ENCODE data around the gene PIM3. TPM values are rescaled to one million over a fixed set of nuclear protein-coding genes. Genes with fewer than 3 reads are reported as not detected.

The PIM3 gene
- total RNA-seq, 1 donor from 2014 or later: 215 TPM

GRCh38 chr22:49948958-49949913, 11.3 kb upstream of the PIM3 start:
- Mint-ChIP-seq H3K36me3 (ENCODE audit: low read depth) (no peaks in the 10 kb centered on the region), H3K27me3 (ENCODE audit: low read depth) (no peaks in the 10 kb centered on the region), H3K4me3 (ENCODE audit: low read depth) (no peak overlapping the region), H3K27ac (no peak overlapping the region), H3K9me3 (no peaks in the 10 kb centered on the region), H3K4me1 (ENCODE audit: low read depth) (peaks cover 5% of the 10 kb centered on the region)
- no peak for DNase-seq (ENCODE audit: low spot score)
- intact Hi-C loops (cut with micrococcal nuclease): no loop called here

- Mint-ChIP-seq H3K27me3 (ENCODE audit: low read depth) (no peaks in the 10 kb centered on the region), H3K4me3 (ENCODE audit: low read depth) (no peak overlapping the region), H3K27ac (no peak overlapping the region), H3K9me3 (no peaks in the 10 kb centered on the region), H3K36me3 (ENCODE audit: low read depth) (no peaks in the 10 kb centered on the region), H3K4me1 (ENCODE audit: low read depth) (peaks cover 5% of the 10 kb centered on the region)
- no peak for DNase-seq (ENCODE audit: low spot score)
- intact Hi-C loops (cut with micrococcal nuclease): no loop called here
These were observed 10.7 kb upstream of the PIM3 start for GRCh38 chr22:49949914-49950292.

GRCh38 chr22:49950396-49950994, 10.1 kb upstream of the PIM3 start:
- DNase-seq (ENCODE audit: low spot score): no peak
- intact Hi-C loops (cut with micrococcal nuclease): no loop called here
- Mint-ChIP-seq H3K36me3 (ENCODE audit: low read depth) (no peaks in the 10 kb centered on the region), H3K9me3 (no peaks in the 10 kb centered on the region), H3K27ac (no peak overlapping the region), H3K4me3 (ENCODE audit: low read depth) (no peak overlapping the region), H3K27me3 (ENCODE audit: low read depth) (no peaks in the 10 kb centered on the region), H3K4me1 (ENCODE audit: low read depth) (peaks cover 3% of the 10 kb centered on the region)

GRCh38 chr22:49951000-49951677, 9.4 kb upstream of the PIM3 start:
- no peaks in the 10 kb centered on the region for H3K36me3 Mint-ChIP-seq (ENCODE audit: low read depth)
- no peaks in the 10 kb centered on the region for H3K4me1 Mint-ChIP-seq (ENCODE audit: low read depth)
- intact Hi-C loops (cut with micrococcal nuclease): no loop called here
- H3K9me3 Mint-ChIP-seq: no peaks in the 10 kb centered on the region
- no peak overlapping the region for H3K4me3 Mint-ChIP-seq (ENCODE audit: low read depth)
- H3K27me3 Mint-ChIP-seq (ENCODE audit: low read depth): no peaks in the 10 kb centered on the region
- no peak overlapping the region for H3K27ac Mint-ChIP-seq
- DNase-seq (ENCODE audit: low spot score): no peak

- Mint-ChIP-seq H3K27me3 (ENCODE audit: low read depth) (no peaks in the 10 kb centered on the region), H3K36me3 (ENCODE audit: low read depth) (no peaks in the 10 kb centered on the region), H3K9me3 (no peaks in the 10 kb centered on the region), H3K4me3 (ENCODE audit: low read depth) (no peak overlapping the region), H3K27ac (no peak overlapping the region), H3K4me1 (ENCODE audit: low read depth) (no peaks in the 10 kb centered on the region)
- no peak for DNase-seq (ENCODE audit: low spot score)
- intact Hi-C loops (cut with micrococcal nuclease): no loop called here
These were observed 8.9 kb upstream of the PIM3 start for GRCh38 chr22:49951678-49951985.

- no peaks in the 10 kb centered on the region for H3K9me3 Mint-ChIP-seq
- H3K4me3 Mint-ChIP-seq (ENCODE audit: low read depth): no peak overlapping the region
- no peaks in the 10 kb centered on the region for H3K4me1 Mint-ChIP-seq (ENCODE audit: low read depth)
- H3K27me3 Mint-ChIP-seq (ENCODE audit: low read depth): no peaks in the 10 kb centered on the region
- no peaks in the 10 kb centered on the region for H3K36me3 Mint-ChIP-seq (ENCODE audit: low read depth)
- intact Hi-C loops (cut with micrococcal nuclease): no loop called here
- DNase-seq (ENCODE audit: low spot score): no peak
- H3K27ac Mint-ChIP-seq: no peak overlapping the region
These were observed 8.3 kb upstream of the PIM3 start for GRCh38 chr22:49951986-49952896.

- Mint-ChIP-seq H3K9me3 (no peaks in the 10 kb centered on the region), H3K36me3 (ENCODE audit: low read depth) (no peaks in the 10 kb centered on the region), H3K4me3 (ENCODE audit: low read depth) (no peak overlapping the region), H3K27ac (no peak overlapping the region), H3K4me1 (ENCODE audit: low read depth) (peaks cover 2% of the 10 kb centered on the region), H3K27me3 (ENCODE audit: low read depth) (no peaks in the 10 kb centered on the region)
- intact Hi-C loops (cut with micrococcal nuclease): no loop called here
- DNase-seq (ENCODE audit: low spot score): no peak
These were observed 7.4 kb upstream of the PIM3 start for GRCh38 chr22:49953027-49953679.

- intact Hi-C loops (cut with micrococcal nuclease): no loop called here
- no peaks in the 10 kb centered on the region for H3K27me3 Mint-ChIP-seq (ENCODE audit: low read depth)
- no peak for DNase-seq (ENCODE audit: low spot score)
- H3K9me3 Mint-ChIP-seq: no peaks in the 10 kb centered on the region
- no peak overlapping the region for H3K27ac Mint-ChIP-seq
- H3K36me3 Mint-ChIP-seq (ENCODE audit: low read depth): no peaks in the 10 kb centered on the region
- no peak overlapping the region for H3K4me3 Mint-ChIP-seq (ENCODE audit: low read depth)
- peaks cover 2% of the 10 kb centered on the region for H3K4me1 Mint-ChIP-seq (ENCODE audit: low read depth)
These were observed 6.8 kb upstream of the PIM3 start for GRCh38 chr22:49953680-49954344.

- H3K27me3 Mint-ChIP-seq (ENCODE audit: low read depth): no peaks in the 10 kb centered on the region
- no peaks in the 10 kb centered on the region for H3K36me3 Mint-ChIP-seq (ENCODE audit: low read depth)
- H3K9me3 Mint-ChIP-seq: no peaks in the 10 kb centered on the region
- intact Hi-C loops (cut with micrococcal nuclease): no loop called here
- DNase-seq (ENCODE audit: low spot score): no peak
- H3K4me1 Mint-ChIP-seq (ENCODE audit: low read depth): peaks cover 6% of the 10 kb centered on the region
- H3K27ac Mint-ChIP-seq: no peak overlapping the region
- no peak overlapping the region for H3K4me3 Mint-ChIP-seq (ENCODE audit: low read depth)
These were observed 6.2 kb upstream of the PIM3 start for GRCh38 chr22:49954354-49954753.

GRCh38 chr22:49954991-49955580, 5.5 kb upstream of the PIM3 start:
- Mint-ChIP-seq H3K27me3 (ENCODE audit: low read depth) (no peaks in the 10 kb centered on the region), H3K9me3 (no peaks in the 10 kb centered on the region), H3K36me3 (ENCODE audit: low read depth) (no peaks in the 10 kb centered on the region), H3K4me1 (ENCODE audit: low read depth) (peaks cover 6% of the 10 kb centered on the region), H3K27ac (no peak overlapping the region), H3K4me3 (ENCODE audit: low read depth) (no peak overlapping the region)
- intact Hi-C loops (cut with micrococcal nuclease): no loop called here
- no peak for DNase-seq (ENCODE audit: low spot score)

- no peak overlapping the region for H3K4me3 Mint-ChIP-seq (ENCODE audit: low read depth)
- no peaks in the 10 kb centered on the region for H3K36me3 Mint-ChIP-seq (ENCODE audit: low read depth)
- H3K27ac Mint-ChIP-seq: no peak overlapping the region
- intact Hi-C loops (cut with micrococcal nuclease): no loop called here
- H3K27me3 Mint-ChIP-seq (ENCODE audit: low read depth): no peaks in the 10 kb centered on the region
- peaks cover 6% of the 10 kb centered on the region for H3K4me1 Mint-ChIP-seq (ENCODE audit: low read depth)
- no peak for DNase-seq (ENCODE audit: low spot score)
- no peaks in the 10 kb centered on the region for H3K9me3 Mint-ChIP-seq
These were observed 4.8 kb upstream of the PIM3 start for GRCh38 chr22:49955581-49956417.
